Neural progenitor cell (in vitro differentiated cells): ENCODE measurements around the gene OSBPL1A.

Experiments
- EZH2 ChIP-seq: fragments of 200-600 bp; sonication (generic); IDR thresholded peaks from 2 replicates; pipeline ENCODE4 v1.6.1; 2017; ENCODE audit warnings: antibody characterized with exemption, mild to moderate bottlenecking, moderate library complexity
- EZH2phosphoT487 ChIP-seq: fragments of 200-600 bp; sonication (generic); IDR thresholded peaks from 2 replicates; pipeline ENCODE4 v1.6.1; 2017; ENCODE audit warnings: antibody characterized with exemption
- TF ChIP-seq, protein P1 (sequence below): fragments of 200-600 bp; sonication (generic); IDR thresholded peaks from 2 replicates; pipeline ENCODE4 v1.5.1; 2017; ENCODE audit warnings: antibody characterized with exemption, mild to moderate bottlenecking

DNA sequence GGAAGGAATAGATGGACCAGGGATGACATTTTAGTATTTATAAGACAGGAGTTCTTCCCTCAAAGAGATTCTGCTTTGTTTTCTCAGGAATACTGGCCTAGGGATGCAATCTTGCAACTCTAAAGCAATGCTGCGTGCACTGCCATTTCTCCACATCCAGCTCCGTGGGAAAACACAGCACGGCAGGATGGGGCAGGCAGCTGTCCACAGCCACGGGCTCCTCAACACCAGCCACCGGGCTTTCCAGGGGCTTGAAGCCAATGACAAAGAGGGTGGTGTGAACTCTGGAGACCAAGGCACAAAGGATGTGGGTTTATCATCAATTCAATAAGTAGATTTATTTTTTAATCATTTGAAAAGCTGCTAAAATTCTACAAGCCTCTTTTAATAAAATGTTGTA, 209.5 kb downstream of the OSBPL1A start:
- TF ChIP-seq, protein P1, sequence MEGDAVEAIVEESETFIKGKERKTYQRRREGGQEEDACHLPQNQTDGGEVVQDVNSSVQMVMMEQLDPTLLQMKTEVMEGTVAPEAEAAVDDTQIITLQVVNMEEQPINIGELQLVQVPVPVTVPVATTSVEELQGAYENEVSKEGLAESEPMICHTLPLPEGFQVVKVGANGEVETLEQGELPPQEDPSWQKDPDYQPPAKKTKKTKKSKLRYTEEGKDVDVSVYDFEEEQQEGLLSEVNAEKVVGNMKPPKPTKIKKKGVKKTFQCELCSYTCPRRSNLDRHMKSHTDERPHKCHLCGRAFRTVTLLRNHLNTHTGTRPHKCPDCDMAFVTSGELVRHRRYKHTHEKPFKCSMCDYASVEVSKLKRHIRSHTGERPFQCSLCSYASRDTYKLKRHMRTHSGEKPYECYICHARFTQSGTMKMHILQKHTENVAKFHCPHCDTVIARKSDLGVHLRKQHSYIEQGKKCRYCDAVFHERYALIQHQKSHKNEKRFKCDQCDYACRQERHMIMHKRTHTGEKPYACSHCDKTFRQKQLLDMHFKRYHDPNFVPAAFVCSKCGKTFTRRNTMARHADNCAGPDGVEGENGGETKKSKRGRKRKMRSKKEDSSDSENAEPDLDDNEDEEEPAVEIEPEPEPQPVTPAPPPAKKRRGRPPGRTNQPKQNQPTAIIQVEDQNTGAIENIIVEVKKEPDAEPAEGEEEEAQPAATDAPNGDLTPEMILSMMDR = no peak
- TF ChIP-seq EZH2 (no peak), EZH2phosphoT487 (no peak)
